HG02610 (cell line): ENCODE results near the gene PLCL1.

Source experiments
- ATAC-seq: cut with Tn5 transposase; IDR thresholded peaks from one replicate; pipeline ENCODE4 v1.9.1; 2021; ENCODE audit warnings: mild to moderate bottlenecking, moderate library complexity; ENCODE audit not compliant: unreplicated experiment

Gene PLCL1

DNA sequence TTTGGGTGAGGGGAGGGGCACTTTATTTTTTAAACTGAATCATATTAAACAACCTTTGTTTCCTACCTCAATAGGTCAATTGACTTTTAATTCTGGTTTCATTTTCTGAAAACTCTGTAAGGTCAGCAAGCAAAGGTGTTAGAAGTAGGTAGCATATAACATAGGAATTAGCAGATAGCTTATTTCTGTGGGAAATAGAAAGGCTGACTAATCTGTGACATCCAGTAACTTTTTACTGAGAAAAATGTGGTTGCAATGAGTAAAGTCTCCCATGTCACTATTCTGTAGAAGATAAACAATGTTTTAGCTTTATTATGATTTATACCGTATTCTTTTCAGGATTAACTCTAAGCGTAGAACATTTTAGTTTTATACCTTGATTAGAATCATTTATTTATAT, 240.4 kb downstream of the PLCL1 start:
- ATAC-seq, result peak; percentile 53

DNA sequence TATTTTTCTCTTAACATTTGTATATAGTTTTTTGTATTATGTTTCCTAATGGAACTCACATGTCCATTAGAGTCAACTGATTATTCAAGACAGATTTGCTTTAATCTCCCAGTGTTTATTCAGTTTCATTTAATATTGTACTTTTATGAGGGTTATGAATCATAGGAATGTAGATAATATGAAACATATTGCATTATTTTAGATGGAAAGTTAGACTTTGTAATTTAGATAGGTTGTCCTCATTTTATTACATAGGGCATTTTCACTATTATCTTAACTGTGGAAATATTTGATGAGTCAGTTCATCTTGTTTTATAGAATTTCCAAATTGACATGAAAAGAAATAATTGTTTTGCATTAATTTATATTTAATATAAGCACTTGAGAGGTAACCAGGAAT, 240.8 kb downstream of the PLCL1 start:
- ATAC-seq, result no peak

DNA sequence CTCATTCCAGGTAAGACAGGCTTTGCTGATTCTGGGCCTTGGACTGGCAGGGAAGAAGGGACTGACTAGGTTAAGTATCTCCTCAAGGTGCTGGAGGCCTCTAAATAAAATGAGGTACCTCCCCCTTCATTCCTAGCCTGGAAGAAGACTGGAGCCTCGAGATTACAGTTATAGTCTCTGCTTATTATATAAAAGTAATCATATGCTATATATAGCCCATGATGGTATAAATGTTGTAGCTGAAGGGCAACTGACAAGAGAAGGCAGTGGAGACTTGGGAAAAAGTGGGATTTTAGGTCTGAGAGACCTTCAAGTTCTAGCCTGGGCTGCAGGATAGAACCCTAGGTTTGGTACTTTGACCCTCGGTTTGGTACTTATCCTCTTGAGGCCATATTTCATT, 248.3 kb downstream of the PLCL1 start:
- no peak for ATAC-seq

DNA sequence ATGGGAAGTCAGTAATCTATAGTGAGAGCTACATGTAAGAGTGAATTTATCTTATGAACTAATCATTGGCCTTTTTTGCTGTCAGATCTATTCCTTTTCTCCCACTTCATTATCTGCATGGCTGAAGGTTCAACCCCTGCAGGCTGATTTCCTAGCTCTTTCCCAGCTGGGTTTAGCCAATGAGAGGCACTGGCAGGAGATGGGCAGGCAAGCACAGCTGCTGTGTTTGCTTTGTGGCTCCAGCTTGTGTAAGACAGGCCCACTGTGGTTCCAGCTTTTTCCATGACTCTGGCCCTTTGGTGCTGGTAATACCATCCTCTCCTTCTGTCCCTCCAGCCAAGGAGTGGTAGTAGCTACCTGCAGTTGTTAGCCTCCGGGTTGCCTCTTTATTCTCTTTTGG, 248.8 kb downstream of the PLCL1 start:
- no peak for ATAC-seq

DNA sequence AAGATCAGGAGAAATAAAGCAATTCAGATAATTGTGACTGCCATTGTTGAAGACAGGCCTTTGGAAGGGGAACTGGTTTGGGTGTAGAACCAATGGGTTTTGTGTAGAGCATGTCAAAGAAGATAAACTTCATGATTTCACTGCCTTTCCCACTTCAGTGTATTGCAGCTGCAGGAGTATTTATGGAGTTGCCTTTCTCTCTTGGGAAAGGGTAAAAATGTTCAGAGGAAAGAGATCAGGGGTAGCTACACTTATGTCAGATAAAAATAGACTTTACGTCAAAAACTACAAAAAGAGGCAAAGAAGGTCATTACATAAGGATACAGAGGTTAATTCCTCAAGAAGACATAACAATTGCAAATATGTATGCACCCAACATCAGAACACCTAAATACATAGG, 249.4 kb downstream of the PLCL1 start:
- ATAC-seq, result no peak

DNA sequence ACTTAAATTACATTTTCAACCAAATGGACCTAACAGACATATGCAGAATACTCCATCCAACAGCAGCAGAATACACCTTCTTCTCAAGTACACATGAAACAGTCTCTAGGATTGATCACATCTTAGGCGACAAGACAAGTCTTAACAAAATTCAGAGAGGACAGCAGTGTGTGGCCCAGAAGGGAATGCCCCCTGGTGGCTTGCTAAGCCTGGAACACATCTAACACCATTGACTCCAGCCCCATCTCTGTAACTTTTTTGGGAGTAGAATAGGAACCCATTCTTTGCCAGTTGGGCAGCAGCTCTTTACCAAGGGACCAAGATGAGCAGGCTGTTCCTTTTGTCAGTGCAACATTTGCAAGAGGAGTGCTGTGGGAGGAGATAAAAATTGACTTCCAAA, 249.9 kb downstream of the PLCL1 start:
- peak; percentile 87 for ATAC-seq

DNA sequence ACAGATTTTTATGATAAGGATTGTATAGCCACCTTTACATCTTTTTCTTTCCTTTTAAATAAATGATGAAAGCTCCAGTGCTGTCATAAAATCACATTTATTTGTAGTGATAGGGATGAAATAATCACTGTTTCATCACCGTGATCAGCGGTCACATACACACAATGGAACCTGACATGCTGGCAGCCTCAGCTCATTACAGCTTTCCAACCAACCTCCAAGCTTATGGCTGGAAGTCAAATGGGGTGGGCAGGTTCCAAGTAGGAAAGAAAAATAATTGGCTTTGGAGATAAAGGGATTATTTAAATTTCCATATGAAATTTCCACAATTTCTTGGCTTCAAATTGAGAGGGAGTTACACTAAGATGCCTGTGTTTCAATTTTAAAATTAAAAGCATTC, 251.3 kb downstream of the PLCL1 start:
- ATAC-seq, result no peak

DNA sequence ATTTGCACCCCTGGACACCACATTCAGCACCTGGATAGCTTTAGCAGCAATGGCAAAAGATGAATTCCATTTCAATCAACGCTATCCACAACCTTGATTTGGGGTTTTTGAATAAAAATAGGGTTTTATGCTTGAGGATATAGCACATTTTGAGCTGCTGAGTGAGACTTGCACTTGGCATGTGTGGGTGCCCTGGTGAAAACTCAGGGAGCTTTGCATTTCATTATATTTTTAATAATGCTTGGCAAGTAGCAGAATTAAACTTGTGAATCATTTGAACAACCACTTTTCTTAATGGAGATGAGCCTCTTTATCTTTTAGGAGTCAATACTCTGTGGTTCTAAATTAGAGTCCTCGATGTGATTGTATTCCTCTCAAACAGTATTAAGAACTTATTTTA, 252.4 kb downstream of the PLCL1 start:
- no peak for ATAC-seq

DNA sequence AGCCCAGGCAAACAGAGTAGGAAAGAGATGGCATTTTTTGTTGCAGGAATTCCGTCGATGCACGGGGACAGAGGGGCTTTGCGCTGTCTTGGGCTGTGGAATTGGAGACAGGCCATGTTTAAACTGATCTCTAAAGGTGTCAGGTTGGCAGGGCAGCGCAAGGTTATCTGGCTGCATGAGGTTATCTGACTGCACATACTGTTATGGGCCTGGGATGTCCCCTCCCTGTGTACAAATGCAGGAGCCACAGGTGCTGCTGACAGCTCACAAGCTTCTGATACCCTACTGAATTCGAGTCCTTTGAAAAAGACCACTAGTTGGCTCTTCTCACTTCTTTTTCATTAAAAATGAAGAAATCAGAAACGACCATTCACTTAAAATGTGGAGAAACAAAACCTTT, 255.4 kb downstream of the PLCL1 start:
- no peak for ATAC-seq

DNA sequence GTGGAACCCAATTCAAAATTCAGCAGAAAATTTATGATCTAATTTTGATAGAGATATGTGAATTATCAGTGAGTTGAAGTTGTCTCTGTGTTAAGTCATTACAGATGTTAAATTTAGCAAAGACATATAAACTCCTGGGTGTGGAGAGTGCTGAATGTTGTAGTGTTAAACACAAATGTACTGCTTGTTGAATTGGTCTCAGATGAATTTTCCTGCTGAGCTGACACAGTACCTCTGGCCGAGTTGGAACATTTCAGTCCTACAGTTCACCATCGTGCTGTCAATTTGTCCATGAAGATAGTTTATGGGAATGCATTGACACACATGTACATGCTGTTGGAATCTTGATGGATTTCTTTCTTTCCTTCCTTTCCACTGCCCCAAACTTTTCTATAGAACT, 255.9 kb downstream of the PLCL1 start:
- ATAC-seq, result no peak

DNA sequence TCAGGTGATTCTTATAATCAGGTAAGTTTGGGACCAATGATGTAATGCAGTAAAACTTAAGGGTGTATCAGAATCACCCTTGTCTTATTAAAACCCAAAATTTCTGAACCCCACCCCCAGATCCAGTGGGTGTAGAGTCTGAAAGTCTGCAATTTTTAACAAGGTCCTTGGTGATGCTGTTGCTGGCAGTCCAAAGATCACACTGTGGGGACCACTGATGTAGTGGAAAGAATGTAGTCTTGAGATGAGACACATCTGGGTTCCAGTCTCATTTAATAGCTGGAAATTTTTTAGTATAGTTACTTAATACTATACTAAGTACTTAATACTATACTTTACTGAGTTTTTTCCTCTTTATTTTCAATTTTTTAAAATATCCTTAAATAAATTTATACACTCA, 258.4 kb downstream of the PLCL1 start:
- ATAC-seq, result no peak

DNA sequence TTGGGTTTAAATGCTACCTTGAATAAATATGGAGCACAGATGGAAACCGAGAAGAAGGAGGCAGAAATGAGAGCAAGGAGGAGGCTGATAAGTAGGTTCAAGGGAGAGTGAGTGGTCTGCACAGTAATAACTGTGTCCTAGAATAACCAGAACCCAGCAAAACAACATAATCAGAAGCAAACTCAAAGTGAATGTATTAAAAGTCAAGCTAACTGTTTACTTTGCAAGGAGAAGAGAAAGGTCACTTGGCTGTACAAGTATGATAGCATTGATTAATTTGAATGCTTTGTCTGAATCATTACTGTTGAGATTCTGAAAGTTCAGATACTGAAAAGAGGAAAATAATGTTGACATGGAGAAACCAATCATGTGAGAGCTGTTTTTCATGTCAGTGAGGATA, 258.8 kb downstream of the PLCL1 start:
- no peak for ATAC-seq

DNA sequence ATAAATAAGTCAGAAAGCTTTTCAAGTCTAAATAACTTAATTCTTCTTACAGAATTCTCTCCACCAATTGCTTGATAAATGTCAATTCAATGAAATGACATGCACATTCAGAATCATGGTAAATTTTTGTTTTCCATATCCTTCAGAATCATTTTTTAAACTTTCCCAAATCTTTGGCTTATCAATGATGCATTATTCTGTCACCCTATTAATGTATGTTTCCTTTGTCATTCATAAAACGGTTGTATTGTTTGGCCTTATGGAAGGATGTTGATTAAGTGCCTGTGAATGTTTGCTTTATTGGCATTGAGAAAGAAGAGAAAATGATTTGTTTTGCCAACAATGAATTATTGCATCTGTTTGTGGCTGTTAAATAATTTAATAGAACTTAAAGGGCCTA, 260.9 kb downstream of the PLCL1 start:
- no peak for ATAC-seq

DNA sequence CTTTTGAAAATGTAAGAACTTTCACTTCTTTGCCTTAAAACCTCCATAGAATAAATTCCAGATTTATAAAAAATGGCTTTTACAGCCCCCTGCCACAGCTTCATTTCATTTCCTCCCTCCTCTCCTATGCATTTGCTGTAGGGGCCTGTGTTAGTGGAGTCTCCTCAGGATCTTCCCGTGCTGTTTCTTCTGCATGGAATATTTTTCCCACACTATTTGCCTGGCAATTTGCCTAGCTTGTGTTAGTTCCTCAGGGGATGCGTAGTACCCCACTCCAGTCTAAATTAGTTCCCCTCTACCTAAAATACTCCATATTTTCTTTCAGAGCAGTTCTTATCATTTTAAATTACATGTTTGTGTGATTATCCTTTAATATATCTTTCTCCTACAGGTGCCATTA, 262.2 kb downstream of the PLCL1 start:
- no peak for ATAC-seq

DNA sequence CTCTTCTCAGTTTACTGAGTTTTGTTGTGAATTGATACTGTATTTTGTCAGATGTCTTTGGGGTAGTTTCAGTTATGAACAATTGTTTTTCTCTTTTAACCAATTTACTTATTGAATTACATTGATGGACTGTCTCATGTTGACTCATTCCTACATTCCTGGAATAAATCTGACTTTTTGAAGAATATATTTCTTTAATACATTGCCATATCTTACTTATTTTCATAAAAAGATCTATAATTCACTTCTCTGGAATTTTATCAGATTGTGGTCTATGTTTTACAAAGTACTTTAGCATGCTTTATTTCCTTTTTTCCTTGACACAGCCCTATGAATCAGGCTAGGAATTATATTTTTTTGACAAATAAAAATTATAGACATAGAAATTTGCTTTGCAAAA, 268.3 kb downstream of the PLCL1 start:
- no peak for ATAC-seq

DNA sequence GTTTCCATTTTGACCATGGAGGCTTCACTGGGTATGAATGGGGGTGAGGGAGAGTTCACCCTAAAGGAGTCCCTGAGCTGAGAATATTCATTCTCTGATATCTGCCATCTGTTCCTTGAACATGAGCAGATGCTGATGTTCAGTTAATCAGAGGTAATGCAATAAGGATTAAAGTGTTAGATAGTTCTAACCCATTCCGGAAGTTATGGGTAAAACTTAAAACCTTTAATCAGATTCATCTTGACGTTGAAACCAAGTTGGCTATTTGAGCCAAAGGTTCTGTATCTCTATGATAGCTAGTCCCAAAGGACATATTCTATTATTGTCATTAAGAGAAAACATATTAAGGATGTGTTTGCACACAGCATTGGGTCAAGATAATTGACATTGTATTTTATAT, 268.9 kb downstream of the PLCL1 start:
- no peak for ATAC-seq

DNA sequence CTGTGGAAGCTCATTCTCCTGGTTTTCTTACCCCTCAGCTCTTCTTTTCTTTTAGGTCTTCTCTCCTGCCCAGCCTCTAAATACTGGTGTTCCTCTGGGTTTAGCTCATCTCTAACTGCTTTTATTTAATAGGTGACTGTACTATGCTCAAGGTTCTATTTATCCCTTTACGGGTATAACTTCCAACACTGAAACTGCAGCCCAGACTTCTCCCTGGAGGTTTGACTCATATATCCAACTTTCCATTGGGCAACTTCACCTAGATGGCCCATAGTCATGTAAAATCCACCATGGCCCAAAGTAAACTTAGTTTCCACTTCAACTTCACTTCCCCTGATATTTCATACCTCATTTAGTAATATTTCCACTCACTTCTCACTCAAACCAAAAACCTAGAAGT, 273.1 kb downstream of the PLCL1 start:
- ATAC-seq, result no peak

DNA sequence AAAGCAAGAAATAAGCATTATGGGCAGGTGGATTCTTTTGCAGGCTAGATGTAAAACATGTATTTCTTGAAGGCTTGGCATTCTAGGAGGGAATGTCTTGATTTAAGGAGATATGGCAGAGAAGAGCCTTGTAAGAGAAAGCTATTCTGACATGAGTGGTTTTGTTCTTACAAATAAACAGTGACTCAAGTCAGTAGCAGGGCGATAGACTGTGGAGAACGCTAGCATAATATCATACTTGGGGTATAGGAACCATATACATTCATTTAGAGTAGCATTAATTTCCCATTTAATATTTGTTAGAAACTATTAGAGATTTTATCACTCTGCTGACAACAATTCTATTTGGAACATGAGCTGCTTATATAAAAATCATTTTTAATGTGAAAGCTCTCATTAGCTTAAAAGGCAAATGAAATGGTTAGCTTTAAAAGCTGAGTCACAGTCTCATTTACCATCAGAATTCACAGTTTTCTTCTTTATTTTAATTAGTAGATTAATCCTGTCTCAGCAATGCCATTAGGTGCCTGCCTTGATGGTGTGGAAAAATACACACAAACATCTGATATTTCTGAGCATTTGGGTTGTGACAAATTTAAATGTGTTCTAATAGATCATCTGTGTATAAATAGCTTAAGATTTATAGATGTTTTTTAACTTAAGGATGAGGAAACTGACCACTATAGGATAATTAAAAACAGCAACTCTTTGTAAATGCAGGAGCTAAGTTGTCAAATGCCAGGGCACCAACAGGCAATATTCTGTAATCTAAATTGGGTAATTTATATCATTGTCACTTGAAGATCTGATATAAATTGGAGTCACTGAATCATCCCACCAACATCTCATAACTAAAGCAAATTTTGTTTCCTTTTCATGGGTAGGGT, 276.7 kb downstream of the PLCL1 start:
- ATAC-seq, result peak; percentile 63

DNA sequence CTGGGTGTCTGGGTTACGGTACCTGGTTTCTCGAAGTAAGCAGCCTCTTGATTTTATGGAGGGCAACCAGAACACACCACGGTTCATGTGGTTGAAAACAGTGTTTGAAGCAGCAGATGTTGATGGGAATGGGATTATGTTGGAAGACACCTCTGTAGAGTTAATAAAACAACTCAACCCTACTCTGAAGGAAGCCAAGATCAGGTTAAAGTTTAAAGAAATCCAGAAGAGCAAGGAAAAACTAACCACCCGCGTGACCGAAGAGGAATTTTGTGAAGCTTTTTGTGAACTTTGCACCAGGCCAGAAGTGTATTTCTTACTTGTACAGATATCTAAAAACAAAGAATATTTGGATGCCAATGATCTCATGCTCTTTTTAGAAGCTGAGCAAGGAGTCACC, 279.8 kb downstream of the PLCL1 start:
- ATAC-seq, result no peak

DNA sequence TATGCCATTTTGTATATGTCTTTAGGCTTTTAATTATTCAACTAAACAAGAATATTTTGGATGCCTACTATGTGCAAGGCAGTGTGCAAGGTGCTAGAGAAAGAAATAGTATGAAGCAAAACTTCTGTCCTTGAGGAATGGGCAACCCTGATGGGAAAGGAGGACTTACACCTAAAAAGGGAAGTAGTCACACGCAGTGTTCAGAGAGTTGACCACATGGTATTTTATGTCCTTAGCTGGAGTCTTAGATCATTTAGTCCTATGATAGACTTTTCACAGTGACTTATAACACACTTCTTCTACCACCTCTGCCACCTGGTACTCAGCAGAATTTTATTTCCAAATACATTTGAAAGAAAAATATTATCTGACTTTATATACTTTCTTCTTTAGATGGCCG, 291.6 kb downstream of the PLCL1 start:
- ATAC-seq, result no peak

DNA sequence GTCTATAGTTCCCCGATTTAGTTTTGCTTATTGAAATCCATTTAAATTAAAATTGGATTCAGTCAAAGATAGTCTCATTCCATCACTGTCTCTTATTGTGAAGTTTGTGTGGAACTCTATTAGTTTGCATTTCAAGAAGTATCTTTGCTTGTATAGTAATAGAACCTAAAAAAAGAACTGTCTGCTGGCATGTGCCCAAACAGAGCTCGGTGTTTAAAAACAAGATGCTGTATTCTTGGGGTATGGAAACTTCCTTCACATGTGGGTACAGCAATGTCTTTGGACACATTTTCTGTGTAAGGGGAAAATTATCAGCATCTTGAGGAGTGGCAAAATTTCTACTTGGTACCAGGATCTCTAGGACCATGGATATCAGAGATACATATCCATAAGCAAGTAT, 292.6 kb downstream of the PLCL1 start:
- no peak for ATAC-seq

DNA sequence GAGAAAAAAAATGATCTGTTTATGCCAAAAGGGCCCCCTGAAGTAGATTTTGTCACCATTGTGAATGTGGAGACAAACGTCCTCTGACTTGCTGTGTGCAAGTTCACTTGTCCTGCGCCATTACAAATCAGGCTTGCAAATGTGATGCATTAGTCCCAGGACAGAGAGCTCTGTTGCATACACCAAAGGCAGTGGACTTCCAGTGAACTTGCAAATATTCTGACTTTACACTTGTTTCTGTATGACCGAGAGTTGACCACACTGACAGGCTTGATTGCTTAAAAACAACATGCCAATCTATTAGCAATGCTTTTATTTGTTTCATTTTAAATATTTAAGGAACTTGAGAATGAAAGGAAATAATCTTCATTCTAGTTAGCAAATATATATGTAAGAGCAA, 293.2 kb downstream of the PLCL1 start:
- ATAC-seq, result peak; percentile 80

DNA sequence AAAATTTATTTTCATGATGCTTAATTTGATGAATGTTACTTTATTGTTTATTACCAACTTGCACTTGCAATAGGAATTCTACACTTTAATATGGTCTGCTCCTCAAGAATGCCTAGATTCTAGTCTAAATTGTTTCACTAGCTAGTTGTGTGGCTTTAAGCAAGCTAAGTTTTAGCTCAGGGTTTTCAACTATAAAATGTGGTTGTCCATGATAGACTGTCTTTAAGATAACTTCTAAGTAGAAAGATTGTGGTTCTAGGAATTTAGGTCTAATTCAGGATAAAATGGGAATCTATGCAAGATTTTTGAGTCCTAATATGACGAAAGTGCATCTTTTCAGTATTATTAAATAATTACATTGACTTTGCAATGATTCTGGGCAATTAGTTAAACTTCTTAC, 294.0 kb downstream of the PLCL1 start:
- ATAC-seq, result no peak
